Vagina (tissue), 2 donors: ENCODE results near the gene EFNA1. TPM values are rescaled to one million over a fixed set of nuclear protein-coding genes. Genes with fewer than 3 reads are reported as not detected.

Source experiments
- DNase-seq, 2 donors: peaks; one replicate each; pipeline ENCODE4 v3.0.0-alpha.2; 2017; ENCODE audit errors: extremely low spot score in 2 of 2
- H3K27ac ChIP-seq: fragments of 200-600 bp; sonication (generic); one replicate; pipeline ENCODE4 v1.5.1; 2019
- H3K27me3 ChIP-seq: fragments of 200-600 bp; sonication (generic); one replicate; pipeline ENCODE4 v1.5.1; 2019
- H3K36me3 ChIP-seq, 2 donors: fragments of 200-600 bp; sonication (generic); one replicate each; pipeline ENCODE4 v1.5.1; 2017 to 2019
- H3K4me1 ChIP-seq: fragments of 200-600 bp; sonication (generic); one replicate; pipeline ENCODE4 v1.5.1; 2019
- H3K4me3 ChIP-seq, 2 donors: fragments of 200-600 bp; sonication (generic); 1 replicate in 1 of 2; 2 replicates in 1 of 2; pipeline ENCODE4 v1.5.1; 2016 to 2019
- H3K9me3 ChIP-seq: fragments of 200-600 bp; sonication (generic); one replicate; pipeline ENCODE4 v1.5.1; 2019
- CTCF ChIP-seq, 3 experiments: fragments of 450-650 bp in 2 of 3; fragments of 200-600 bp in 1 of 3; sonication (generic) in 1 of 3; IDR thresholded peaks; one replicate each; pipeline ENCODE4 v1.5.1; 2017 to 2019; ENCODE audit warnings: antibody characterized with exemption in 3 of 3, mild to moderate bottlenecking in 2 of 3, moderate library complexity in 2 of 3
- POLR2A ChIP-seq, 2 donors: fragments of 450-650 bp; IDR thresholded peaks; one replicate each; pipeline ENCODE4 v1.6.1; 2017; ENCODE audit warnings: antibody characterized with exemption in 2 of 2, mild to moderate bottlenecking in 2 of 2, moderate library complexity in 2 of 2
- POLR2AphosphoS5 ChIP-seq, 2 donors: sonication (generic); formaldehyde crosslinking; IDR thresholded peaks; one replicate each; pipeline ENCODE4 v1.9.0; 2017; ENCODE audit warnings: antibody characterized with exemption in 2 of 2, mild to moderate bottlenecking in 2 of 2, low read depth in 1 of 2; ENCODE audit not compliant: insufficient read depth in 1 of 2
- intact Hi-C: fragments of 100-400 bp; cut with DNase I; formaldehyde crosslinking; loops from one replicate; pipeline ENCODE4 v1.15.1; 2023
- total RNA-seq: library from RNA; depleted of rRNA; stranded (reverse); fragments of >200 nt; gene quantifications from one replicate; pipeline ENCODE4 v1.2.3, GENCODE V29; 2016

EFNA1 gene
- total RNA-seq, 1 donor from 2014 or later, result 57.9 TPM

- intact Hi-C loops, result no loop called here
- peaks cover 90% of the 10 kb centered on the region for H3K4me1 ChIP-seq
- no peak for DNase-seq
Observed at GRCh38 chr1:155128755-155129473, 1.2 kb downstream of the EFNA1 start.

GRCh38 chr1:155130272-155131006 is 2.8 kb downstream of the EFNA1 start:
- TF ChIP-seq POLR2AphosphoS5 (IDR thresholded peaks at IDR 0.05; ENCODE audit: insufficient read depth in 1 of 2, low read depth in 1 of 2) (no peak), POLR2A (IDR thresholded peaks at IDR 0.05) (no peak), CTCF (IDR thresholded peaks at IDR 0.05) (no peak)
- no peaks in the 10 kb centered on the region for H3K9me3 ChIP-seq
- H3K4me3 ChIP-seq, result peak overlapping the region; percentile 78 to 88
- H3K4me1 ChIP-seq, result peaks cover 91% of the 10 kb centered on the region
- no peaks in the 10 kb centered on the region for H3K27me3 ChIP-seq
- intact Hi-C loops, result loop anchor here (5.0 kb wide), 1 partner anchor 38 kb away; no protein-coding TSS in a partner anchor
- H3K36me3 ChIP-seq, result peaks cover 0 to 33% of the 10 kb centered on the region in 2 donors
- H3K27ac ChIP-seq, result peak overlapping the region; percentile 92
- no peak for DNase-seq

More at GRCh38 chr1:155128755-155129473, 1.2 kb downstream of the EFNA1 start:
- H3K9me3 ChIP-seq, result no peaks in the 10 kb centered on the region
- no peaks in the 10 kb centered on the region for H3K27me3 ChIP-seq
- peak overlapping the region; percentile 78 to 88 for H3K4me3 ChIP-seq
- TF ChIP-seq POLR2AphosphoS5 (IDR thresholded peaks at IDR 0.05; ENCODE audit: insufficient read depth in 1 of 2, low read depth in 1 of 2), result no peak
- TF ChIP-seq POLR2A (IDR thresholded peaks at IDR 0.05), result no peak
- TF ChIP-seq CTCF (IDR thresholded peaks at IDR 0.05), result no peak
- H3K27ac ChIP-seq, result peak overlapping the region; percentile 92
- H3K36me3 ChIP-seq, result peaks cover 0 to 26% of the 10 kb centered on the region in 2 donors

- H3K27me3 ChIP-seq, result no peaks in the 10 kb centered on the region
- no peaks in the 10 kb centered on the region for H3K9me3 ChIP-seq
- H3K4me3 ChIP-seq, result no peak overlapping the region
- intact Hi-C loops, result loop anchor here (5.0 kb wide), 1 partner anchor 39 kb away; no protein-coding TSS in a partner anchor
- no peak for DNase-seq
- H3K36me3 ChIP-seq, result peaks cover 0 to 33% of the 10 kb centered on the region in 2 donors
- peak overlapping the region; percentile 92 for H3K27ac ChIP-seq
- no peak for TF ChIP-seq POLR2A (IDR thresholded peaks at IDR 0.05)
- TF ChIP-seq CTCF (IDR thresholded peaks at IDR 0.05), result no peak
- TF ChIP-seq POLR2AphosphoS5 (IDR thresholded peaks at IDR 0.05; ENCODE audit: insufficient read depth in 1 of 2, low read depth in 1 of 2), result no peak
- H3K4me1 ChIP-seq, result peaks cover 84% of the 10 kb centered on the region
Observed at GRCh38 chr1:155131285-155131684, 3.6 kb downstream of the EFNA1 start.

GRCh38 chr1:155131856-155132255 is 4.2 kb downstream of the EFNA1 start:
- intact Hi-C loops, result loop anchor here (5.0 kb wide), 1 partner anchor 40 kb away; no protein-coding TSS in a partner anchor
- no peaks in the 10 kb centered on the region for H3K27me3 ChIP-seq
- peaks cover 84% of the 10 kb centered on the region for H3K4me1 ChIP-seq
- peak overlapping the region; percentile 92 for H3K27ac ChIP-seq
- no peak for TF ChIP-seq CTCF (IDR thresholded peaks at IDR 0.05)
- no peak for TF ChIP-seq POLR2A (IDR thresholded peaks at IDR 0.05)
- TF ChIP-seq POLR2AphosphoS5 (IDR thresholded peaks at IDR 0.05; ENCODE audit: insufficient read depth in 1 of 2, low read depth in 1 of 2), result no peak
- peaks cover 0 to 33% of the 10 kb centered on the region in 2 donors for H3K36me3 ChIP-seq
- H3K9me3 ChIP-seq, result no peaks in the 10 kb centered on the region
- H3K4me3 ChIP-seq, result no peak overlapping the region
- no peak for DNase-seq
